ENCODE results near the gene ZRANB3.

ZRANB3 gene

GRCh38 chr2:135208016-135208415 lies 323.0 kb downstream of the ZRANB3 start:
- no peak overlapping the region for H3K9ac ChIP-seq (ENCODE audit: low read length)
- H3K27ac ChIP-seq (ENCODE audit: low read depth, low read length, poor library complexity, severe bottlenecking): no peak overlapping the region
- H3F3A ChIP-seq (ENCODE audit: insufficient read depth, low read length): no peaks in the 10 kb centered on the region
- H3K4me3 ChIP-seq (ENCODE audit: low read depth, low read length, poor library complexity, severe bottlenecking): no peak overlapping the region
- H3K27me3 ChIP-seq (ENCODE audit: insufficient read depth, low read length): no peaks in the 10 kb centered on the region
- H3K36me3 ChIP-seq (ENCODE audit: insufficient read depth, low read length): 0 out of 2 replicates have a peak, but pooled peaks cover 3% of the 10 kb centered on the region
- H2AFZ ChIP-seq (ENCODE audit: low read length): no peak overlapping the region
- no peak overlapping the region for H3K4me2 ChIP-seq (ENCODE audit: low read length)
- no peaks in the 10 kb centered on the region for H3K9me2 ChIP-seq (ENCODE audit: low read depth, low read length)
- H3K4me1 ChIP-seq (ENCODE audit: insufficient read depth, low read length, severe bottlenecking): no peaks in the 10 kb centered on the region
- H3K9me3 ChIP-seq (ENCODE audit: low read length): no peaks in the 10 kb centered on the region
- no peaks in the 10 kb centered on the region for H4K20me1 ChIP-seq (ENCODE audit: insufficient read depth, low read length)
- TF ChIP-seq CTCF (IDR thresholded peaks at IDR 0.05; ENCODE audit: low read length) (no peak), EZH2 (IDR thresholded peaks at IDR 0.05; ENCODE audit: borderline replicate concordance, low read length) (no peak)
- no peaks in the 10 kb centered on the region for H3K79me2 ChIP-seq (ENCODE audit: insufficient read depth, low read length)

GRCh38 chr2:135203944-135204343 lies 327.1 kb downstream of the ZRANB3 start:
- Histone ChIP-seq H3K36me3 (ENCODE audit: insufficient read depth, low read length) (0 out of 2 replicates have a peak, but pooled peaks cover 3% of the 10 kb centered on the region), H3K27ac (ENCODE audit: low read depth, low read length, poor library complexity, severe bottlenecking) (no peak overlapping the region), H3K4me1 (ENCODE audit: insufficient read depth, low read length, severe bottlenecking) (no peaks in the 10 kb centered on the region), H3K79me2 (ENCODE audit: insufficient read depth, low read length) (no peaks in the 10 kb centered on the region), H3K9me2 (ENCODE audit: low read depth, low read length) (no peaks in the 10 kb centered on the region), H3K4me3 (ENCODE audit: low read depth, low read length, poor library complexity, severe bottlenecking) (no peak overlapping the region), H3K9me3 (ENCODE audit: low read length) (no peaks in the 10 kb centered on the region), H2AFZ (ENCODE audit: low read length) (no peak overlapping the region), H3K27me3 (ENCODE audit: insufficient read depth, low read length) (no peaks in the 10 kb centered on the region), H3F3A (ENCODE audit: insufficient read depth, low read length) (no peaks in the 10 kb centered on the region), H3K4me2 (ENCODE audit: low read length) (no peak overlapping the region), H4K20me1 (ENCODE audit: insufficient read depth, low read length) (no peaks in the 10 kb centered on the region), H3K9ac (ENCODE audit: low read length) (no peak overlapping the region)
- TF ChIP-seq CTCF (IDR thresholded peaks at IDR 0.05; ENCODE audit: low read length): no peak
- no peak for TF ChIP-seq EZH2 (IDR thresholded peaks at IDR 0.05; ENCODE audit: borderline replicate concordance, low read length)

GRCh38 chr2:135202751-135203150 lies 328.3 kb downstream of the ZRANB3 start:
- Histone ChIP-seq H2AFZ (ENCODE audit: low read length) (no peak overlapping the region), H3K4me1 (ENCODE audit: insufficient read depth, low read length, severe bottlenecking) (peaks cover 5% of the 10 kb centered on the region), H3K9me2 (ENCODE audit: low read depth, low read length) (no peaks in the 10 kb centered on the region), H3K27ac (ENCODE audit: low read depth, low read length, poor library complexity, severe bottlenecking) (no peak overlapping the region), H3K4me3 (ENCODE audit: low read depth, low read length, poor library complexity, severe bottlenecking) (no peak overlapping the region), H3K4me2 (ENCODE audit: low read length) (no peak overlapping the region), H3F3A (ENCODE audit: insufficient read depth, low read length) (no peaks in the 10 kb centered on the region), H3K36me3 (ENCODE audit: insufficient read depth, low read length) (0 out of 2 replicates have a peak, but pooled peaks cover 3% of the 10 kb centered on the region), H3K9ac (ENCODE audit: low read length) (no peak overlapping the region), H3K9me3 (ENCODE audit: low read length) (no peaks in the 10 kb centered on the region), H4K20me1 (ENCODE audit: insufficient read depth, low read length) (no peaks in the 10 kb centered on the region), H3K79me2 (ENCODE audit: insufficient read depth, low read length) (no peaks in the 10 kb centered on the region), H3K27me3 (ENCODE audit: insufficient read depth, low read length) (no peaks in the 10 kb centered on the region)
- TF ChIP-seq CTCF (IDR thresholded peaks at IDR 0.05; ENCODE audit: low read length) (no peak), EZH2 (IDR thresholded peaks at IDR 0.05; ENCODE audit: borderline replicate concordance, low read length) (no peak)

All from OCI-LY1 (cell line).